ENCODE data around the gene MLIP. TPM values are rescaled to one million over a fixed set of nuclear protein-coding genes. Genes with fewer than 3 reads are reported as not detected.

Gene MLIP
- total and polyA plus RNA-seq, 2 of the 13 experiments (the other 11 are each of a cell fraction or from before 2014, with no cell fraction given) = 0.08 to 0.33 TPM

DNA sequence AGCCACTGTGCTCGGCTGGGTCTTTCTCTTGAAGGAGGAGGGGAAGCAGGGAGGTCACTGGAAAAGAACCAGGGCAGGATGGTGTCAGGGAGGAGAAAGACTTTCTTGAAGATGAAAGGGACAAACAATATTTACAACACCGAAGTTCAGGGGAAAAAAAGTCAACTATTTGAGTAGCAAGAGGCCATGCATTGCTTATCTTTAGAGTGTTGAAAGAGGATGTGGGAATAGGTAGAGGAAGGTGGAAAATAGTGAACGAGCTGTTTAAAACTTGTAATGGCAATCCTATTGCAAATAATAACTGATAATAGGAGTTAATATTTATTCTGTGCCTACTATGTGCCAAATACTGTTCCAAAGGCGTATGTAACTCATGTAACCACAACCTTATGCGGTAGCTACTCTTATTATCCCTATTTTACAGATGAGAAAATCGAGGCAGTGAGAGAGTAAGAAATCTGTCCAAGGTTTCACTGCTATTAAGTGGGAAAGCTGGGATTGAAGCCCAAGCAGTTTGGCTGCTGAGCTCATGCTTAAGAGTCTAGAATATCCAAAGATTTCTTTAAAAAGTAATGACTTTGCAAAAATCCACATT lies 12.7 kb upstream of the MLIP start (continued):
- TF ChIP-seq SYNCRIP (IDR thresholded peaks at IDR 0.05; ENCODE audit: insufficient read depth, low read depth, low read length) (no peak), SNAI1 (CRISPR knock-in tag; IDR thresholded peaks at IDR 0.05; ENCODE audit: borderline replicate concordance) (no peak), HOXD1 (CRISPR knock-in tag; IDR thresholded peaks at IDR 0.05) (no peak), ZNF547 (CRISPR knock-in tag; IDR thresholded peaks at IDR 0.05) (no peak), SRY (CRISPR knock-in tag; IDR thresholded peaks at IDR 0.05) (no peak), PHF20 (CRISPR knock-in tag; IDR thresholded peaks at IDR 0.05) (no peak), JARID2 (CRISPR knock-in tag; IDR thresholded peaks at IDR 0.05; ENCODE audit: insufficient replicate concordance) (no peak), CCAR2 (optimal IDR thresholded peaks at IDR 0.05; ENCODE audit: low read depth, low read length) (no peak), RCOR2 (CRISPR knock-in tag; IDR thresholded peaks at IDR 0.05) (0 out of 2 replicates have a peak, but pooled peaks have one; percentile 57), NR3C1 (CRISPR knock-in tag; IDR thresholded peaks at IDR 0.05) (no peak), ZNF577 (CRISPR knock-in tag; IDR thresholded peaks at IDR 0.05; ENCODE audit: borderline replicate concordance, low read depth) (no peak), ZNF331 (CRISPR knock-in tag; IDR thresholded peaks at IDR 0.05) (no peak), KLF12 (CRISPR knock-in tag; IDR thresholded peaks at IDR 0.05; ENCODE audit: borderline replicate concordance) (no peak), TOPORS (CRISPR knock-in tag; IDR thresholded peaks at IDR 0.05) (no peak), RNF2 (conservative IDR thresholded peaks at IDR 0.05; ENCODE audit: low read depth) (no peak), FOXP1 (IDR thresholded peaks at IDR 0.05) (no peak), FOXP1 (CRISPR knock-in tag; IDR thresholded peaks at IDR 0.05) (peak; percentile 64; the same call in 1 of the 2 replicates), NR2F2 (IDR thresholded peaks at IDR 0.05; ENCODE audit: borderline replicate concordance, low read depth) (0 out of 2 replicates have a peak, but pooled peaks have one; percentile 32), JUND (CRISPR knock-in tag; IDR thresholded peaks at IDR 0.05) (no peak), CREM (IDR thresholded peaks at IDR 0.05) (peak; percentile 41; the same call in 1 of the 2 replicates), CREM (CRISPR knock-in tag; IDR thresholded peaks at IDR 0.05) (no peak)
- TF ChIP-seq, protein P1, sequence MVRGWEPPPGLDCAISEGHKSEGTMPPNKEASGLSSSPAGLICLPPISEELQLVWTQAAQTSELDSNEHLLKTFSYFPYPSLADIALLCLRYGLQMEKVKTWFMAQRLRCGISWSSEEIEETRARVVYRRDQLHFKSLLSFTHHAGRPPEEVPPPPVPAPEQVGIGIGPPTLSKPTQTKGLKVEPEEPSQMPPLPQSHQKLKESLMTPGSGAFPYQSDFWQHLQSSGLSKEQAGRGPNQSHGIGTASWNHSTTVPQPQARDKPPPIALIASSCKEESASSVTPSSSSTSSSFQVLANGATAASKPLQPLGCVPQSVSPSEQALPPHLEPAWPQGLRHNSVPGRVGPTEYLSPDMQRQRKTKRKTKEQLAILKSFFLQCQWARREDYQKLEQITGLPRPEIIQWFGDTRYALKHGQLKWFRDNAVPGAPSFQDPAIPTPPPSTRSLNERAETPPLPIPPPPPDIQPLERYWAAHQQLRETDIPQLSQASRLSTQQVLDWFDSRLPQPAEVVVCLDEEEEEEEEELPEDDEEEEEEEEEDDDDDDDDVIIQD (CRISPR knock-in tag; IDR thresholded peaks at IDR 0.05; ENCODE audit: low read depth) = no peak
- TF ChIP-seq, protein P2, sequence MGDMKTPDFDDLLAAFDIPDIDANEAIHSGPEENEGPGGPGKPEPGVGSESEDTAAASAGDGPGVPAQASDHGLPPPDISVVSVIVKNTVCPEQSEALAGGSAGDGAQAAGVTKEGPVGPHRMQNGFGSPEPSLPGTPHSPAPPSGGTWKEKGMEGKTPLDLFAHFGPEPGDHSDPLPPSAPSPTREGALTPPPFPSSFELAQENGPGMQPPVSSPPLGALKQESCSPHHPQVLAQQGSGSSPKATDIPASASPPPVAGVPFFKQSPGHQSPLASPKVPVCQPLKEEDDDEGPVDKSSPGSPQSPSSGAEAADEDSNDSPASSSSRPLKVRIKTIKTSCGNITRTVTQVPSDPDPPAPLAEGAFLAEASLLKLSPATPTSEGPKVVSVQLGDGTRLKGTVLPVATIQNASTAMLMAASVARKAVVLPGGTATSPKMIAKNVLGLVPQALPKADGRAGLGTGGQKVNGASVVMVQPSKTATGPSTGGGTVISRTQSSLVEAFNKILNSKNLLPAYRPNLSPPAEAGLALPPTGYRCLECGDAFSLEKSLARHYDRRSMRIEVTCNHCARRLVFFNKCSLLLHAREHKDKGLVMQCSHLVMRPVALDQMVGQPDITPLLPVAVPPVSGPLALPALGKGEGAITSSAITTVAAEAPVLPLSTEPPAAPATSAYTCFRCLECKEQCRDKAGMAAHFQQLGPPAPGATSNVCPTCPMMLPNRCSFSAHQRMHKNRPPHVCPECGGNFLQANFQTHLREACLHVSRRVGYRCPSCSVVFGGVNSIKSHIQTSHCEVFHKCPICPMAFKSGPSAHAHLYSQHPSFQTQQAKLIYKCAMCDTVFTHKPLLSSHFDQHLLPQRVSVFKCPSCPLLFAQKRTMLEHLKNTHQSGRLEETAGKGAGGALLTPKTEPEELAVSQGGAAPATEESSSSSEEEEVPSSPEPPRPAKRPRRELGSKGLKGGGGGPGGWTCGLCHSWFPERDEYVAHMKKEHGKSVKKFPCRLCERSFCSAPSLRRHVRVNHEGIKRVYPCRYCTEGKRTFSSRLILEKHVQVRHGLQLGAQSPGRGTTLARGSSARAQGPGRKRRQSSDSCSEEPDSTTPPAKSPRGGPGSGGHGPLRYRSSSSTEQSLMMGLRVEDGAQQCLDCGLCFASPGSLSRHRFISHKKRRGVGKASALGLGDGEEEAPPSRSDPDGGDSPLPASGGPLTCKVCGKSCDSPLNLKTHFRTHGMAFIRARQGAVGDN (CRISPR knock-in tag; IDR thresholded peaks at IDR 0.05) = no peak
- TF ChIP-seq, protein P3, sequence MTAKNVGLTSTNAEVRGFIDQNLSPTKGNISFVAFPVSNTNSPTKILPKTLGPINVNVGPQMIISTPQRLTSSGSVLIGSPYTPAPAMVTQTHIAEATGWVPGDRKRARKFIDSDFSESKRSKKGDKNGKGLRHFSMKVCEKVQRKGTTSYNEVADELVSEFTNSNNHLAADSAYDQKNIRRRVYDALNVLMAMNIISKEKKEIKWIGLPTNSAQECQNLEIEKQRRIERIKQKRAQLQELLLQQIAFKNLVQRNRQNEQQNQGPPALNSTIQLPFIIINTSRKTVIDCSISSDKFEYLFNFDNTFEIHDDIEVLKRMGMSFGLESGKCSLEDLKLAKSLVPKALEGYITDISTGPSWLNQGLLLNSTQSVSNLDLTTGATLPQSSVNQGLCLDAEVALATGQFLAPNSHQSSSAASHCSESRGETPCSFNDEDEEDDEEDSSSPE (CRISPR knock-in tag; IDR thresholded peaks at IDR 0.05) = no peak
- TF ChIP-seq, protein P4, sequence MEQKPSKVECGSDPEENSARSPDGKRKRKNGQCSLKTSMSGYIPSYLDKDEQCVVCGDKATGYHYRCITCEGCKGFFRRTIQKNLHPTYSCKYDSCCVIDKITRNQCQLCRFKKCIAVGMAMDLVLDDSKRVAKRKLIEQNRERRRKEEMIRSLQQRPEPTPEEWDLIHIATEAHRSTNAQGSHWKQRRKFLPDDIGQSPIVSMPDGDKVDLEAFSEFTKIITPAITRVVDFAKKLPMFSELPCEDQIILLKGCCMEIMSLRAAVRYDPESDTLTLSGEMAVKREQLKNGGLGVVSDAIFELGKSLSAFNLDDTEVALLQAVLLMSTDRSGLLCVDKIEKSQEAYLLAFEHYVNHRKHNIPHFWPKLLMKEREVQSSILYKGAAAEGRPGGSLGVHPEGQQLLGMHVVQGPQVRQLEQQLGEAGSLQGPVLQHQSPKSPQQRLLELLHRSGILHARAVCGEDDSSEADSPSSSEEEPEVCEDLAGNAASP (CRISPR knock-in tag; IDR thresholded peaks at IDR 0.05; ENCODE audit: borderline replicate concordance) = no peak
